ENCODE results near the gene KIF2C.

GRCh38 chr1:44757420-44757819 is 17.8 kb downstream of the KIF2C start:
- TF ChIP-seq, protein P1, sequence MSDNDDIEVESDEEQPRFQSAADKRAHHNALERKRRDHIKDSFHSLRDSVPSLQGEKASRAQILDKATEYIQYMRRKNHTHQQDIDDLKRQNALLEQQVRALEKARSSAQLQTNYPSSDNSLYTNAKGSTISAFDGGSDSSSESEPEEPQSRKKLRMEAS (IDR thresholded peaks at IDR 0.05) = no peak
- TF ChIP-seq USF1 (IDR thresholded peaks at IDR 0.05) = no peak
- no peak for TF ChIP-seq EP300 (IDR thresholded peaks at IDR 0.05; ENCODE audit: borderline replicate concordance)
- no peak for TF ChIP-seq CEBPB (IDR thresholded peaks at IDR 0.05)
- TF ChIP-seq ZBTB7A (IDR thresholded peaks at IDR 0.05; ENCODE audit: low read depth) = no peak
- no peak for TF ChIP-seq TCF12 (IDR thresholded peaks at IDR 0.05; ENCODE audit: low read depth)
- no peak for TF ChIP-seq FOXM1 (IDR thresholded peaks at IDR 0.05; ENCODE audit: borderline replicate concordance, low read depth)
- TF ChIP-seq NFIC (IDR thresholded peaks at IDR 0.05) = no peak
- no peak for TF ChIP-seq CREB1 (IDR thresholded peaks at IDR 0.05; ENCODE audit: low read depth)
- TF ChIP-seq TAF1 (IDR thresholded peaks at IDR 0.05; ENCODE audit: low read depth) = no peak
- TF ChIP-seq, protein P2, sequence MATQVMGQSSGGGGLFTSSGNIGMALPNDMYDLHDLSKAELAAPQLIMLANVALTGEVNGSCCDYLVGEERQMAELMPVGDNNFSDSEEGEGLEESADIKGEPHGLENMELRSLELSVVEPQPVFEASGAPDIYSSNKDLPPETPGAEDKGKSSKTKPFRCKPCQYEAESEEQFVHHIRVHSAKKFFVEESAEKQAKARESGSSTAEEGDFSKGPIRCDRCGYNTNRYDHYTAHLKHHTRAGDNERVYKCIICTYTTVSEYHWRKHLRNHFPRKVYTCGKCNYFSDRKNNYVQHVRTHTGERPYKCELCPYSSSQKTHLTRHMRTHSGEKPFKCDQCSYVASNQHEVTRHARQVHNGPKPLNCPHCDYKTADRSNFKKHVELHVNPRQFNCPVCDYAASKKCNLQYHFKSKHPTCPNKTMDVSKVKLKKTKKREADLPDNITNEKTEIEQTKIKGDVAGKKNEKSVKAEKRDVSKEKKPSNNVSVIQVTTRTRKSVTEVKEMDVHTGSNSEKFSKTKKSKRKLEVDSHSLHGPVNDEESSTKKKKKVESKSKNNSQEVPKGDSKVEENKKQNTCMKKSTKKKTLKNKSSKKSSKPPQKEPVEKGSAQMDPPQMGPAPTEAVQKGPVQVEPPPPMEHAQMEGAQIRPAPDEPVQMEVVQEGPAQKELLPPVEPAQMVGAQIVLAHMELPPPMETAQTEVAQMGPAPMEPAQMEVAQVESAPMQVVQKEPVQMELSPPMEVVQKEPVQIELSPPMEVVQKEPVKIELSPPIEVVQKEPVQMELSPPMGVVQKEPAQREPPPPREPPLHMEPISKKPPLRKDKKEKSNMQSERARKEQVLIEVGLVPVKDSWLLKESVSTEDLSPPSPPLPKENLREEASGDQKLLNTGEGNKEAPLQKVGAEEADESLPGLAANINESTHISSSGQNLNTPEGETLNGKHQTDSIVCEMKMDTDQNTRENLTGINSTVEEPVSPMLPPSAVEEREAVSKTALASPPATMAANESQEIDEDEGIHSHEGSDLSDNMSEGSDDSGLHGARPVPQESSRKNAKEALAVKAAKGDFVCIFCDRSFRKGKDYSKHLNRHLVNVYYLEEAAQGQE (IDR thresholded peaks at IDR 0.05; ENCODE audit: low read depth) = no peak
- TF ChIP-seq YY1 (IDR thresholded peaks at IDR 0.05; ENCODE audit: low read depth) = no peak
- TF ChIP-seq TEAD4 (IDR thresholded peaks at IDR 0.05) = no peak
